SK-N-MC (cell line): Measurements from ENCODE around the gene ROBO2.

Experiments
- EZH2 ChIP-seq: fragments of 200-600 bp; sonication (generic); IDR thresholded peaks from one replicate; pipeline ENCODE4 v1.6.1; 2017; ENCODE audit warnings: antibody characterized with exemption
- FOXP2 ChIP-seq: optimal IDR thresholded peaks from 2 replicates; pipeline ENCODE3; 2011; ENCODE audit warnings: mild to moderate bottlenecking, moderate library complexity; ENCODE audit not compliant: insufficient read depth; ENCODE audit errors: extremely low read length, control extremely low read depth
- POLR2AphosphoS5 ChIP-seq: IDR thresholded peaks from 2 replicates; pipeline ENCODE4 v1.6.1; 2012; ENCODE audit warnings: mild to moderate bottlenecking, low read depth, low read length, borderline replicate concordance

DNA sequence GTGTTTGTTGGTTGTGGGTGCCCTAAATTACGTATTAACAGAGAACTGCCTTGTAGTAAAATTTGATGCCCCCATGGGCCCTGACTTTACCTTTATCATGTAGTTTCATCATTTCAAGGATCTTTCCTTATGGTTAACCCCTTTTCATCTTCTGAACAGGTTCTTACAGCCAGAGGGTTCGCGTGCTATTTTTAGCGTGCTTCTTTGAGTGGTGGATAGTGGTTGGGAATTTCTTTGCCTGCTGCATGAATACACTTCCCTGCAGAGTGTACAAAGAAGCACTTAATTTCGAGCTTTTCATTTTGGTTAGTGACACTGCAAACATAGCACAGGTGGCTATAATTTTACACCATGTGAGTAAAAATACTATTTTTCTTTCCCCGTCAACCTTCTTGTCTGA lies 231.8 kb downstream of the ROBO2 start:
- TF ChIP-seq EZH2: no peak
- no peak for TF ChIP-seq POLR2AphosphoS5
- TF ChIP-seq FOXP2: no peak
